NB4 (cell line): Measurements from ENCODE around the gene TULP4.

Experiments
- DNase-seq: peaks from one replicate; pipeline ENCODE4 v3.0.0; 2010; ENCODE audit warnings: low read depth
- H3K4me3 ChIP-seq: one replicate; pipeline ENCODE4 v1.5.1; 2011; ENCODE audit warnings: mild to moderate bottlenecking, low read depth, low read length, moderate library complexity
- CTCF ChIP-seq: IDR thresholded peaks from one replicate; pipeline ENCODE4 v1.5.1; 2012; ENCODE audit warnings: low read depth, low read length
- MAX ChIP-seq: IDR thresholded peaks from 2 replicates; pipeline ENCODE4 v1.6.1; 2011; ENCODE audit warnings: low read depth, low read length
- MYC ChIP-seq: IDR thresholded peaks from 2 replicates; pipeline ENCODE4 v1.6.1; 2011; ENCODE audit warnings: low read depth, low read length
- POLR2A ChIP-seq: IDR thresholded peaks from 2 replicates; pipeline ENCODE4 v1.6.1; 2011; ENCODE audit warnings: mild to moderate bottlenecking; ENCODE audit not compliant: insufficient read length; ENCODE audit errors: extremely low read depth

Gene TULP4

GRCh38 chr6:158313989-158314388, 1.7 kb downstream of the TULP4 start:
- TF ChIP-seq MAX (no peak), MYC (no peak), POLR2A (no peak), CTCF (no peak)
- peak; percentile 75 for DNase-seq
- peak overlapping the region; percentile 42 for H3K4me3 ChIP-seq

- H3K4me3 ChIP-seq: no peak overlapping the region
- peak; percentile 68 for DNase-seq
- no peak for TF ChIP-seq MYC
- no peak for TF ChIP-seq MAX
- no peak for TF ChIP-seq POLR2A
- TF ChIP-seq CTCF: no peak
Observed at GRCh38 chr6:158314737-158315136, 2.5 kb downstream of the TULP4 start.

- no peak for DNase-seq
- TF ChIP-seq MYC (no peak), MAX (no peak), POLR2A (no peak), CTCF (no peak)
- no peak overlapping the region for H3K4me3 ChIP-seq
Observed at GRCh38 chr6:158316022-158316421, 3.8 kb downstream of the TULP4 start.

GRCh38 chr6:158321960-158322359, 9.7 kb downstream of the TULP4 start:
- DNase-seq: no peak
- no peak for TF ChIP-seq POLR2A
- TF ChIP-seq CTCF: no peak
- no peak for TF ChIP-seq MAX
- no peak for TF ChIP-seq MYC
- H3K4me3 ChIP-seq: no peak overlapping the region

- TF ChIP-seq CTCF: no peak
- TF ChIP-seq POLR2A: no peak
- TF ChIP-seq MAX: no peak
- no peak for TF ChIP-seq MYC
- no peak overlapping the region for H3K4me3 ChIP-seq
Observed at GRCh38 chr6:158322400-158322723, 10.1 kb downstream of the TULP4 start.

GRCh38 chr6:158322724-158323560, 10.7 kb downstream of the TULP4 start:
- no peak overlapping the region for H3K4me3 ChIP-seq
- peak; percentile 55 for DNase-seq

More at GRCh38 chr6:158322400-158322723, 10.1 kb downstream of the TULP4 start:
- DNase-seq: no peak

More at GRCh38 chr6:158322724-158323560, 10.7 kb downstream of the TULP4 start:
- TF ChIP-seq MAX: no peak
